H1 (cell line): ENCODE results near the gene PIAS1. TPM values are rescaled to one million over a fixed set of nuclear protein-coding genes. Genes with fewer than 3 reads are reported as not detected.

ENCODE experiments used
- CTCF ChIA-PET: fragments of 300-600 bp; sonication (Branson Sonifier 250); formaldehyde crosslinking; loops from one replicate; lab custom pipeline; 2021; ENCODE audit not compliant: partially characterized antibody; lab: Charles Lee
- POLR2A ChIA-PET: fragments of 300-600 bp; sonication (Branson Sonifier 250); formaldehyde crosslinking; loops from one replicate; lab custom pipeline; 2021; ENCODE audit warnings: inconsistent platforms; ENCODE audit not compliant: partially characterized antibody; lab: Charles Lee
- DNase-seq, 2 experiments: peaks; one replicate each; pipeline versions ENCODE4 v3.0.0 to v3.0.0-alpha.2; 2010 to 2022; ENCODE audit warnings: low spot score in 2 of 2, low read depth in 1 of 2, mixed read lengths in 1 of 2
- FAIRE-seq: peaks from 2 replicates; lab custom pipeline; 2011; peaks lifted over from hg19 to GRCh38; lab: Jason Lieb, UNC
- H2AFZ ChIP-seq: 2 replicates; pipeline ENCODE4 v1.8.1; 2012; ENCODE audit warnings: low read length, inconsistent platforms
- H2AK5ac ChIP-seq: 2 replicates; pipeline ENCODE4 v1.6.1; 2013; ENCODE audit warnings: low read depth, low read length
- H2BK120ac ChIP-seq: replicated peaks from 2 replicates; pipeline ENCODE3; 2013; ENCODE audit warnings: low read depth, low read length, inconsistent platforms
- H2BK12ac ChIP-seq: 2 replicates; pipeline ENCODE4 v1.6.1; 2013; ENCODE audit warnings: low read depth, low read length
- H2BK15ac ChIP-seq: 2 replicates; pipeline ENCODE4 v1.6.1; 2013; ENCODE audit warnings: low read length
- H2BK20ac ChIP-seq: 2 replicates; pipeline ENCODE4 v1.6.1; 2013; ENCODE audit warnings: low read length
- H2BK5ac ChIP-seq: 2 replicates; pipeline ENCODE4 v1.6.1; 2013; ENCODE audit warnings: low read depth, low read length
- H3K14ac ChIP-seq: 2 replicates; pipeline ENCODE4 v1.6.1; 2013; ENCODE audit warnings: inconsistent platforms; ENCODE audit not compliant: insufficient read length
- H3K18ac ChIP-seq: 2 replicates; pipeline ENCODE4 v1.6.1; 2013; ENCODE audit warnings: low read length; ENCODE audit errors: extremely low read depth
- H3K23ac ChIP-seq: 2 replicates; pipeline ENCODE4 v1.6.1; 2013; ENCODE audit warnings: inconsistent platforms; ENCODE audit not compliant: insufficient read length
- H3K23me2 ChIP-seq: 2 replicates; pipeline ENCODE4 v1.6.1; 2013; ENCODE audit warnings: low read depth, low read length
- H3K27ac ChIP-seq: 2 replicates; pipeline ENCODE4 v1.6.1; 2011; ENCODE audit warnings: low read depth, low read length, inconsistent platforms
- H3K27me3 ChIP-seq, 4 experiments: replicated peaks in 1 of 4; 1 replicate in 1 of 4; 2 replicates in 3 of 4; pipeline versions ENCODE4 v1.6.1 to v1.8.1; 2011 to 2013; ENCODE audit warnings: low read length in 3 of 4, mild to moderate bottlenecking in 3 of 4, inconsistent platforms in 2 of 4, mixed read lengths in 2 of 4, moderate library complexity in 1 of 4; ENCODE audit not compliant: control insufficient read depth in 3 of 4, insufficient read depth in 3 of 4; ENCODE audit errors: extremely low read depth in 1 of 4
- H3K36me3 ChIP-seq, 4 experiments: 2 replicates each; pipeline versions ENCODE4 v1.6.1 to v1.8.1; 2011 to 2013; ENCODE audit warnings: mild to moderate bottlenecking in 4 of 4, low read length in 3 of 4, moderate library complexity in 2 of 4, control low read depth in 1 of 4, inconsistent platforms in 1 of 4; ENCODE audit not compliant: insufficient read depth in 4 of 4, control insufficient read depth in 2 of 4
- H3K4ac ChIP-seq: replicated peaks from 2 replicates; pipeline ENCODE3; 2013; ENCODE audit warnings: low read length, low read depth, mixed read lengths, inconsistent platforms; ENCODE audit not compliant: insufficient read length
- H3K4me1 ChIP-seq, 4 experiments: replicated peaks in 1 of 4; 1 replicate in 1 of 4; 2 replicates in 3 of 4; pipeline versions ENCODE4 v1.6.1 to v1.8.1; 2011 to 2013; ENCODE audit warnings: low read length in 3 of 4, inconsistent platforms in 2 of 4, mixed read lengths in 1 of 4; ENCODE audit not compliant: insufficient read depth in 4 of 4, control insufficient read depth in 3 of 4
- H3K4me2 ChIP-seq, 2 experiments: 2 replicates each; pipeline versions ENCODE4 v1.6.1 to v1.8.1; 2011 to 2013; ENCODE audit warnings: low read depth in 2 of 2, low read length in 2 of 2, control low read depth in 1 of 2, inconsistent platforms in 1 of 2, mild to moderate bottlenecking in 1 of 2; ENCODE audit not compliant: insufficient read depth in 1 of 2
- H3K4me3 ChIP-seq, 4 experiments: fragments of 200-600, 300-600 bp in 1 of 4; sonication (generic), shearing (Covaris generic), sonication (Bioruptor Twin) in 1 of 4; 2 replicates each; pipeline versions ENCODE4 v1.5.1 to v1.8.1; 2011 to 2016; ENCODE audit warnings: low read length in 4 of 4, low read depth in 3 of 4, control low read depth in 2 of 4, inconsistent platforms in 2 of 4, mild to moderate bottlenecking in 2 of 4, mixed read lengths in 1 of 4, moderate library complexity in 1 of 4; ENCODE audit not compliant: insufficient read depth in 2 of 4; ENCODE audit errors: extremely low read depth in 1 of 4
- H3K56ac ChIP-seq: replicated peaks from 2 replicates; pipeline ENCODE3; 2013; ENCODE audit warnings: low read depth, mild to moderate bottlenecking, mixed read lengths, low read length, inconsistent platforms; ENCODE audit not compliant: insufficient read length
- H3K79me1 ChIP-seq: 2 replicates; pipeline ENCODE4 v1.6.1; 2013; ENCODE audit warnings: low read depth, low read length, control low read depth
- H3K79me2 ChIP-seq, 2 experiments: 2 replicates each; pipeline versions ENCODE4 v1.6.1 to v1.8.1; 2012 to 2013; ENCODE audit warnings: low read length in 2 of 2, mild to moderate bottlenecking in 2 of 2, inconsistent platforms in 1 of 2; ENCODE audit not compliant: insufficient read depth in 2 of 2, control insufficient read depth in 1 of 2
- H3K9ac ChIP-seq, 4 experiments: replicated peaks in 1 of 4; 1 replicate in 1 of 4; 2 replicates in 3 of 4; pipeline versions ENCODE4 v1.6.1 to v1.8.1; 2011 to 2013; ENCODE audit warnings: low read depth in 3 of 4, low read length in 3 of 4, control low read depth in 2 of 4, mild to moderate bottlenecking in 2 of 4, moderate library complexity in 2 of 4, inconsistent platforms in 1 of 4; ENCODE audit errors: extremely low read depth in 1 of 4
- H3K9me3 ChIP-seq, 2 experiments: 2 replicates each; pipeline versions ENCODE4 v1.6.1 to v1.8.1; 2012 to 2013; ENCODE audit warnings: mild to moderate bottlenecking in 2 of 2, moderate library complexity in 2 of 2, control low read depth in 1 of 2, inconsistent platforms in 1 of 2, low read depth in 1 of 2, low read length in 1 of 2, mixed read lengths in 1 of 2; ENCODE audit not compliant: insufficient read depth in 2 of 2
- H4K20me1 ChIP-seq, 2 experiments: replicated peaks in 1 of 2; 2 replicates each; pipeline versions ENCODE3 to v1.8.1; 2011 to 2013; ENCODE audit warnings: inconsistent platforms in 2 of 2, low read length in 2 of 2, mild to moderate bottlenecking in 1 of 2; ENCODE audit not compliant: insufficient read depth in 2 of 2, control insufficient read depth in 1 of 2
- H4K5ac ChIP-seq: 2 replicates; pipeline ENCODE4 v1.6.1; 2013; ENCODE audit warnings: low read length, low read depth, mixed read lengths, inconsistent platforms; ENCODE audit not compliant: insufficient read length
- H4K8ac ChIP-seq: 2 replicates; pipeline ENCODE4 v1.8.0; 2013; ENCODE audit warnings: mild to moderate bottlenecking, moderate library complexity, low read length, inconsistent platforms; ENCODE audit not compliant: insufficient read depth; ENCODE audit errors: extremely low read depth
- H4K91ac ChIP-seq: replicated peaks from 2 replicates; pipeline ENCODE3; 2013; ENCODE audit warnings: low read length, mixed read lengths, inconsistent platforms; ENCODE audit not compliant: insufficient read length
- WGBS, 2 experiments: shearing (Covaris generic) in 1 of 2; methylation state at CpG; one replicate each; pipeline versions ENCODE4 v1.1.6 to v1.1.7; 2013 to 2015; ENCODE audit warnings: low lambda C conversion rate in 2 of 2, mixed read lengths in 2 of 2, inconsistent platforms in 1 of 2, low coverage in 1 of 2, missing lambda C conversion rate in 1 of 2; ENCODE audit not compliant: insufficient replicate concordance in 2 of 2, insufficient coverage in 1 of 2, insufficient read length in 1 of 2; ENCODE audit errors: extremely low coverage in 1 of 2, missing lambda C conversion rate in 1 of 2; 5-methylcytosine and 5-hydroxymethylcytosine counted together
- polyA plus RNA-seq, 7 experiments: library from polyadenylated mRNA; depleted of rRNA in 3 of 7; stranded (reverse) in 5 of 7; unstranded in 2 of 7; fragments of >200 nt in 5 of 7; fragments of 200-250 nt in 2 of 7; gene quantifications; 1 replicate in 5 of 7; 2 replicates in 1 of 7; 4 replicates in 1 of 7; pipeline versions ENCODE4 v1.2.1 to v1.2.3, GENCODE V29; 2011 to 2013; ENCODE audit warnings: missing spikeins in 2 of 7, mixed read lengths in 2 of 7
- total RNA-seq: library from RNA; stranded (reverse); fragmentation: NEBNext Ultra II Directional; extraction: Animal tissue kit (Norgen Biotek cat#: 25700); gene quantifications from 2 replicates; pipeline ENCODE4 v1.2.1, GENCODE V29; 2021

PIAS1 gene
- total and polyA plus RNA-seq, 2 of the 8 experiments (the other 6 are each of a cell fraction or from before 2014, with no cell fraction given), result 30.8 to 34.5 TPM

DNA sequence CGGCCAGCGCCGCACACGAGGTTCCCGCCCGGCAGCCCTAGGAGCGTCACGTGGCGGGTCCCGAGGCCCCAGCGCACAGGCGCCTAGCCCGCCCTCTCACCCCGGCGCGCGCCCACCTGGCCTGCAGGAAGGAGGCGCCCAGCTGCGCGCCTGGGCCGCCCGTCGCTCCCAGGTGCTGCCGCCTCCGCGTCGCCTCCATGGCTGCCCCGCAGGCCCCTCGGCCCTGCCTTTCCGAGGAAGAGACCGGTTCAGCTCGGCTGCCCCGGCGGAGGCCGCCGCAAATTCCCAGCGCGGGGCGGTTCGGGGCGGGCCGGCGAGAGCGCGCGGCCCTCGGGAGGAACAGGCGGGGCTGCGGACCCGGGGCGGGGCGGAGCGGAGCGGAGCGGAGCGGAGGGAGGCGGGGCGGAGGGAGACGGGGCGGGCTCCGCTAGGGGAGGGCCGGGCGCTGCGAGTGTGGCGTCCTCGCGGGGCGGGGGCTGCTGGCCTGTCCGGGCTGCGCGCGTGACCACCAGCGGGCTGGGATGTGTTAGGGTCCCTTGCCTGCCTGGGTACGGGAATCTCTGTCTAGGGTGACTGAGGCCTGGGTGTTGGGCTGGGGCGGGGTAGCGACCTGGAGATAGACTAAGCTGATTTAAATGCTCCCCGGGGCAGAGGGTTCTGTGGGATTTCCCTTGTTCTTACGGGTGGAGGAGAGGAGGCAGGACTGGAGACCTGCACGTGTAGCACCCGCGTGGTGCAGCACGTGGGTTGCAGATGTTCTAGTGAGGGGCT is 175.5 kb downstream of the PIAS1 start, which contains the start of gene CLN6:
TSS of gene CLN6 (minus strand) at position 343 of the 771 bp plus-strand sequence. CDS start at position 199, 144 bp downstream.
- Histone ChIP-seq H2BK15ac (peak within 1 kb of the TSS; percentile 94; the same call in 1 of the 2 replicates), H3K4me1 (peaks cover 7 to 17% (median 11%) of the 10 kb centered on the region in 4 experiments), H3K4me3 (peak within 1 kb of the TSS; percentile 51 to 92 (median 78)), H3K27me3 (peaks cover 0 to 2% (median 0%) of the 10 kb centered on the region in 4 experiments; a peak in 1 of 7 replicates), H2AFZ (peak within 1 kb of the TSS; percentile 43; the same call in 1 of the 2 replicates), H4K20me1 (peaks cover 4 to 7% of the 10 kb centered on the region in 2 experiments), H2BK5ac (peak within 1 kb of the TSS; percentile 79; the same call in 1 of the 2 replicates), H3K79me2 (peaks cover 19 to 44% of the 10 kb centered on the region in 2 experiments), H3K18ac (peak within 1 kb of the TSS; percentile 97), H2AK5ac (no peak within 1 kb of the TSS), H3K4me2 (peak within 1 kb of the TSS; percentile 97 to 99), H3K36me3 (no peaks in the 10 kb centered on the region), H3K9me3 (no peaks in the 10 kb centered on the region), H3K79me1 (peaks cover 19% of the 10 kb centered on the region), H3K56ac (peak within 1 kb of the TSS; percentile 44), H2BK20ac (no peak within 1 kb of the TSS), H4K91ac (peak within 1 kb of the TSS; percentile 35), H3K9ac (peak within 1 kb of the TSS; percentile 92 to 100 (median 95)), H2BK120ac (peak within 1 kb of the TSS; percentile 76), H3K27ac (peak within 1 kb of the TSS; percentile 90), H3K23me2 (peaks cover 13% of the 10 kb centered on the region), H3K14ac (no peak within 1 kb of the TSS), H3K4ac (peak within 1 kb of the TSS; percentile 75), H4K5ac (peak within 1 kb of the TSS; percentile 84), H2BK12ac (no peak within 1 kb of the TSS; the same call in 1 of the 2 replicates), H3K23ac (no peak within 1 kb of the TSS), H4K8ac (peak within 1 kb of the TSS; percentile 98)
- peak in 1 of 2 experiments; percentile 88 for DNase-seq
- FAIRE-seq, result no peak
- CTCF ChIA-PET, result interaction anchor here (1.4 to 6.3 kb wide), 6 partner anchors 11 to 86 kb away, joined by 3 to 26 read pairs (median 14); no protein-coding TSS in a partner anchor
- 3% methylated on average over 32 of the region's 82 CpGs; no CpG with 5 or more reads in 1 of the 2 experiments for WGBS, 2 experiments
- POLR2A ChIA-PET, result interaction anchor here (0.5 to 4.6 kb wide), 20 partner anchors 12 to 401 kb away, joined by 3 to 38 read pairs (median 4); partner anchors contain the start of genes CALML4 and FEM1B
